Measurements from ENCODE around the gene HS6ST2.

Gene HS6ST2

DNA sequence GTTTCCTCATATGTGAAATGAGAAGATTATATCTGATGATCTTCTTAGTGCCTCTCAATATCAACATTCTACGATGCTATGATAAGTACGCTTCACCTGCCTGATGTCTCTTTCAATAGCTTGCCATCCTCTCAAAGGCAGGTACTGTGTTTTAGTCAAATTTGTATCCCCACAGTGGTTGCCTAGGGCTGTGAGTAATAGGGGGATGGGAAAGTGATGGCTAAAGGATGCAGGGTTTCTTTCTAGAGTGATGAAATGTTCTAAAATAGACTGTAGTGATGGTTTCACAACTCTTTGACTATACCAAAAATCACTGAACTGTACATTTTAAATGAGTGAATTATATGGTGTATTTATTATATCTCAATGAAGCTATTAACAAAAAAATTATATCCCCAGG lies 142.8 kb downstream of the HS6ST2 start:
- no peak for TF ChIP-seq EZH2 (IDR thresholded peaks at IDR 0.05; ENCODE audit: borderline replicate concordance, low read depth, low read length, severe bottlenecking)
- TF ChIP-seq, protein P1, sequence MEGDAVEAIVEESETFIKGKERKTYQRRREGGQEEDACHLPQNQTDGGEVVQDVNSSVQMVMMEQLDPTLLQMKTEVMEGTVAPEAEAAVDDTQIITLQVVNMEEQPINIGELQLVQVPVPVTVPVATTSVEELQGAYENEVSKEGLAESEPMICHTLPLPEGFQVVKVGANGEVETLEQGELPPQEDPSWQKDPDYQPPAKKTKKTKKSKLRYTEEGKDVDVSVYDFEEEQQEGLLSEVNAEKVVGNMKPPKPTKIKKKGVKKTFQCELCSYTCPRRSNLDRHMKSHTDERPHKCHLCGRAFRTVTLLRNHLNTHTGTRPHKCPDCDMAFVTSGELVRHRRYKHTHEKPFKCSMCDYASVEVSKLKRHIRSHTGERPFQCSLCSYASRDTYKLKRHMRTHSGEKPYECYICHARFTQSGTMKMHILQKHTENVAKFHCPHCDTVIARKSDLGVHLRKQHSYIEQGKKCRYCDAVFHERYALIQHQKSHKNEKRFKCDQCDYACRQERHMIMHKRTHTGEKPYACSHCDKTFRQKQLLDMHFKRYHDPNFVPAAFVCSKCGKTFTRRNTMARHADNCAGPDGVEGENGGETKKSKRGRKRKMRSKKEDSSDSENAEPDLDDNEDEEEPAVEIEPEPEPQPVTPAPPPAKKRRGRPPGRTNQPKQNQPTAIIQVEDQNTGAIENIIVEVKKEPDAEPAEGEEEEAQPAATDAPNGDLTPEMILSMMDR (IDR thresholded peaks at IDR 0.05; ENCODE audit: borderline replicate concordance, extremely low read depth, low read length, poor library complexity, severe bottlenecking) = no peak
- no peaks in the 10 kb centered on the region for H3K79me2 ChIP-seq (ENCODE audit: insufficient read depth, low read length)

DNA sequence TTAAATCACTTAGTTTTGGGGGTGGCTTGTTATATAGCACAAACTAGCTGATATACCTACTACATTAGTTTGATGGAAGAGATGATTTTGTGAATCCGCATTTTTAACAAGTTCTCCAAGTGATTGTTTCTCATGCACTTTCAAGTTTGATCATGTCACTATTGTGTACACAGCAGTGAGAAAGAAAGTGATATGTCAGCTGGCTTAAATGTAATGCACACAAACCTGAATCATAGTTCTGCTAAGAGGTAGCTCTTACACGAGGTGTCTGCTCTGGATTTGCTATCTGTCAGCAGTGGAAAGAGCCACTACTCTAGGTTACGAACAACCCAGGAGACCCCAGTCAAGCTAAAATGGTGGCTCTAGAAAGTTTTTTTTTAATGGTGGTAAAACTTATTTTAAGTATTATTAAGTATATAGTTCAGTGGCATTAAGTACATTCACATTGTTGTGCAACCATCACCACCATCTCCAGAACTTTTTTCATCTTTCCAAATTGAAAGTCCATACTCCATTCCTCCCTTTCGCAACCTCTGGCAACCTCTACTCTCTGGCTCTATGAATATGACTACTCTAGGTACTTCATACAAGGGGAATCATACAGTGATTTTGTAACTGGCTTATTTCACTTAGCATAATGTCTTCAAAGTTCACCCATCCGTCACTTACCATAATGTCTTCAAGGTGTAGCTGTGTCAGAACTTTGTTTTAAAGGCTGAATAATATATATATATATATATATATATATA lies 147.3 kb downstream of the HS6ST2 start:
- Histone ChIP-seq H3K79me2 (ENCODE audit: insufficient read depth, low read length) (no peaks in the 10 kb centered on the region), H3K9ac (ENCODE audit: low read depth, low read length) (no peak overlapping the region), H4K20me1 (ENCODE audit: insufficient read depth, low read length) (no peaks in the 10 kb centered on the region), H3K27me3 (ENCODE audit: insufficient read depth, low read length, poor library complexity) (no peaks in the 10 kb centered on the region), H3K27ac (ENCODE audit: low read length) (no peak overlapping the region), H3K4me3 (ENCODE audit: low read depth in 1 of 2, low read length in 2 of 2) (no peak overlapping the region), H3K4me2 (ENCODE audit: insufficient read depth, low read length) (no peak overlapping the region), H3K9me3 (ENCODE audit: insufficient read depth, low read length, severe bottlenecking) (no peaks in the 10 kb centered on the region), H3K4me1 (ENCODE audit: insufficient read depth, low read length) (no peaks in the 10 kb centered on the region), H3K36me3 (ENCODE audit: insufficient read depth, low read length) (no peaks in the 10 kb centered on the region), H2AFZ (ENCODE audit: low read depth, low read length) (no peak overlapping the region)
- DNase-seq = no peak
- TF ChIP-seq, protein P1 (IDR thresholded peaks at IDR 0.05; ENCODE audit: borderline replicate concordance, extremely low read depth, low read length, poor library complexity, severe bottlenecking) = no peak
- TF ChIP-seq EZH2 (IDR thresholded peaks at IDR 0.05; ENCODE audit: borderline replicate concordance, low read depth, low read length, severe bottlenecking) = no peak
- ATAC-seq (ENCODE audit: insufficient read depth, low read depth) = no peak

More for the DNA sequence above, 142.8 kb downstream of the HS6ST2 start:
- Histone ChIP-seq H3K27me3 (ENCODE audit: insufficient read depth, low read length, poor library complexity) (no peaks in the 10 kb centered on the region), H3K9ac (ENCODE audit: low read depth, low read length) (no peak overlapping the region), H3K27ac (ENCODE audit: low read length) (no peak overlapping the region), H3K4me2 (ENCODE audit: insufficient read depth, low read length) (no peak overlapping the region), H3K36me3 (ENCODE audit: insufficient read depth, low read length) (no peaks in the 10 kb centered on the region), H4K20me1 (ENCODE audit: insufficient read depth, low read length) (no peaks in the 10 kb centered on the region), H2AFZ (ENCODE audit: low read depth, low read length) (no peak overlapping the region), H3K9me3 (ENCODE audit: insufficient read depth, low read length, severe bottlenecking) (no peaks in the 10 kb centered on the region), H3K4me3 (ENCODE audit: low read depth in 1 of 2, low read length in 2 of 2) (no peak overlapping the region), H3K4me1 (ENCODE audit: insufficient read depth, low read length) (no peaks in the 10 kb centered on the region)
- DNase-seq (no peak), ATAC-seq (ENCODE audit: insufficient read depth, low read depth) (no peak)

DNA sequence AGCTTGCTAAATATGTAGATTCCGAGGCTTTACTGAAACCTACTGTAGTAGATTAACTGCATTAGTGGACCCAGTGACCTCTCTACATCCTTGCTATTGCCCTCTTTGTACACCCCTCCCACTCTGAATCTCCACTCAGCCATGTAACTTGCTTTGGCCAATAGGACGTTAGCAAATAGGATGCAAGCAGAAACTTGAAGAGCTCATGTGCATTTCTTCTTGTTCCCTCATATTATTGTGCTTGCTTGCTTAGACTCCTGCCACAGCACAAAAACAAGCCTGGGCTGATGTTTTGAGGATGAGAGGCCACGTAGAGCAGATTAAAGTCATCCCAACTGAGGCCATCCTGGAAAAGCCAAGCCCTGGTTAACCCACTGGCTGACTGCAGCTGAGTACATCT lies 147.9 kb downstream of the HS6ST2 start:
- no peak overlapping the region for H3K4me3 ChIP-seq (ENCODE audit: low read depth in 1 of 2, low read length in 2 of 2)
- H3K27ac ChIP-seq (ENCODE audit: low read length) = no peak overlapping the region
- H2AFZ ChIP-seq (ENCODE audit: low read depth, low read length) = no peak overlapping the region
- no peaks in the 10 kb centered on the region for H3K27me3 ChIP-seq (ENCODE audit: insufficient read depth, low read length, poor library complexity)
- no peak overlapping the region for H3K4me2 ChIP-seq (ENCODE audit: insufficient read depth, low read length)
- no peak overlapping the region for H3K9ac ChIP-seq (ENCODE audit: low read depth, low read length)
- H3K36me3 ChIP-seq (ENCODE audit: insufficient read depth, low read length) = no peaks in the 10 kb centered on the region
- no peaks in the 10 kb centered on the region for H3K9me3 ChIP-seq (ENCODE audit: insufficient read depth, low read length, severe bottlenecking)
- H4K20me1 ChIP-seq (ENCODE audit: insufficient read depth, low read length) = no peaks in the 10 kb centered on the region
- ATAC-seq (ENCODE audit: insufficient read depth, low read depth) (no peak), DNase-seq (no peak)
- no peaks in the 10 kb centered on the region for H3K79me2 ChIP-seq (ENCODE audit: insufficient read depth, low read length)
- TF ChIP-seq EZH2 (IDR thresholded peaks at IDR 0.05; ENCODE audit: borderline replicate concordance, low read depth, low read length, severe bottlenecking) = no peak
- TF ChIP-seq, protein P1 (IDR thresholded peaks at IDR 0.05; ENCODE audit: borderline replicate concordance, extremely low read depth, low read length, poor library complexity, severe bottlenecking) = no peak
- no peaks in the 10 kb centered on the region for H3K4me1 ChIP-seq (ENCODE audit: insufficient read depth, low read length)
